Activated naive CD4-positive, alpha-beta T cell treated with anti-CD3 and anti-CD28 coated beads, Interleukin-2, amount 50 U/mL, for 24 hours (primary cell): ENCODE data around the gene DDAH2.

Experiments
- H3K27ac Mint-ChIP-seq: one replicate; pipeline ENCODE4 v1.8.0; 2021; ENCODE audit warnings: mild to moderate bottlenecking, mixed read lengths
- H3K27me3 Mint-ChIP-seq: one replicate; pipeline ENCODE4 v1.8.0; 2021; ENCODE audit warnings: mixed read lengths
- H3K36me3 Mint-ChIP-seq: one replicate; pipeline ENCODE4 v1.8.0; 2021; ENCODE audit warnings: mixed read lengths
- H3K4me1 Mint-ChIP-seq: one replicate; pipeline ENCODE4 v1.8.0; 2021; ENCODE audit warnings: mixed read lengths
- H3K4me3 Mint-ChIP-seq: one replicate; pipeline ENCODE4 v1.8.0; 2021; ENCODE audit warnings: mild to moderate bottlenecking, mixed read lengths
- H3K9me3 Mint-ChIP-seq: one replicate; pipeline ENCODE4 v1.8.0; 2021; ENCODE audit warnings: mixed read lengths

The DDAH2 gene, protein sequence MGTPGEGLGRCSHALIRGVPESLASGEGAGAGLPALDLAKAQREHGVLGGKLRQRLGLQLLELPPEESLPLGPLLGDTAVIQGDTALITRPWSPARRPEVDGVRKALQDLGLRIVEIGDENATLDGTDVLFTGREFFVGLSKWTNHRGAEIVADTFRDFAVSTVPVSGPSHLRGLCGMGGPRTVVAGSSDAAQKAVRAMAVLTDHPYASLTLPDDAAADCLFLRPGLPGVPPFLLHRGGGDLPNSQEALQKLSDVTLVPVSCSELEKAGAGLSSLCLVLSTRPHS

DNA sequence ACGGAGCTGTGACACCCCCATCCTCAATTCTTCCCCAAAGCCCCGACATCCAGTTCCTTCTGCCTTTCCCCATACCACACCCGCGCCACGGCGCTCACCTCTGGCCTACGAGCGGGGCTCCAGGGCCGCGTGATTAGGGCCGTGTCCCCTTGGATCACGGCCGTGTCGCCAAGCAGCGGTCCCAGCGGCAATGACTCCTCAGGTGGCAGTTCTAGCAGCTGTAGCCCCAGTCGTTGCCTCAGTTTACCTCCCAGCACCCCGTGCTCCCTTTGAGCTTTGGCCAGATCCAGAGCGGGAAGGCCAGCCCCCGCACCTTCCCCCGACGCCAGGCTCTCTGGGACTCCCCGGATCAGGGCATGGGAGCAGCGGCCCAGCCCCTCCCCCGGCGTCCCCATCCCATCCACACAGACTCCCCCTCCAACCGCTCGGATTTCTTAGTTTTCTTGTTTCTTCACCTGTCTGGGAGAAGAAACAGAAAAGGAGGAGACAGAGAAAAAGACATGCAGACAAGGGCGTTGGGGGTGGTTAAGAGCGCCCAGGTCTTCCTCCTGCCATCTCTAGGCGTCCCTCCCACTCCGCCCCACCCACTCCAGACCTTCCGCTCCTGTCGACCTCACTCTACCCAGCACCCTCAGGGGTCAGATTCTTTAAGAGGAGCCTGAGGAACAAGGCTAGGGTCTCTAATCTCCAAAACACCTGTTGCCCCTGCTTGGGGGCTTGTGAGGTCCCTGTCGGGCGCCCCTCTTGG, at the start of gene DDAH2:
DDAH2 (minus strand) TSS at position 533 of the 748 bp plus-strand sequence; CDS start at position 395, 138 bp downstream.
- H3K4me1 Mint-ChIP-seq = peaks cover 57% of the 10 kb centered on the region
- H3K36me3 Mint-ChIP-seq = peaks cover 7% of the 10 kb centered on the region
- no peaks in the 10 kb centered on the region for H3K27me3 Mint-ChIP-seq
- H3K4me3 Mint-ChIP-seq = peak within 1 kb of the TSS; percentile 93
- H3K9me3 Mint-ChIP-seq = no peaks in the 10 kb centered on the region
- H3K27ac Mint-ChIP-seq = no peak within 1 kb of the TSS

DNA sequence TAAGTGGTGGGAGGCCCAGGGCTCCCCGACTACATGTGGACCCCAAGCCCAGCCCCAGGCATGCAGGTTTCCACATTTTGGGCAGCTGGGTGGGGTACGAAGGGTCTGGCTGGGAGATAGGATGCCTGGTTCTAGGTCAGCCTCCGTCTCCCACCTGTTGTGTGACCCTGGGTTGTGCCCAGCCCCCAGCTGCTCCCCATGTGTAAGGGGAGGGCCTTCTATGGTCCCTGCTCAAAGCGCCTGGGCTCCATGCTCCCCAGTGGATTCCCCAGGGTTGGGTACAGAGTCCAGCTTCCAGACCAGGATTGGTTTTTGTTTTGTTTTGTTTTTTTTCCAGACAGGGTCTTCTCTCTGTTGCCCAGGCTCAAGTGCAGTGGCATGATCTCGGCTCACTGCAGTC, 49.1 kb upstream of the DDAH2 start:
- H3K27me3 Mint-ChIP-seq = no peaks in the 10 kb centered on the region
- H3K36me3 Mint-ChIP-seq = peaks cover 9% of the 10 kb centered on the region
- no peak overlapping the region for H3K27ac Mint-ChIP-seq
- peaks cover 29% of the 10 kb centered on the region for H3K4me1 Mint-ChIP-seq
- H3K9me3 Mint-ChIP-seq = no peaks in the 10 kb centered on the region
- no peak overlapping the region for H3K4me3 Mint-ChIP-seq

DNA sequence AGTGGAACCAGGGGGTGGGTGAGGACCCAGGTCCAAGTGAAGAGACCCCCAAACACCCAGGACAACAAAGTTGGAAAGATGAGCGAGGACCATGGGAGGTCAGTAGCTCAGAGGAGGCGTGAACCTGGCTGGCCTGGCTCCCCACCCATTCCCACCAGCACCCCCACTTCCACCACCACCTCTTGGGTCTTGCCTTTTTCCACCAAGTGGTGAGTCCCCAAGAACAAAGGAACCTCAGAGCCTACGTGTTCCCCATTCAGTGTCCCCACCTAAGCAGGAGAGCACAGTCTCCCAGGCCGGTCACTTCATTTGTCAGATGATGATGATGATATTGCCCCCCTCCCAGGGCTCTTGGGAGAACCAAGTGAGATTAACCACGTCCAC, 48.6 kb upstream of the DDAH2 start:
- Mint-ChIP-seq H3K4me1 (peaks cover 34% of the 10 kb centered on the region), H3K4me3 (no peak overlapping the region), H3K36me3 (peaks cover 6% of the 10 kb centered on the region)

DNA sequence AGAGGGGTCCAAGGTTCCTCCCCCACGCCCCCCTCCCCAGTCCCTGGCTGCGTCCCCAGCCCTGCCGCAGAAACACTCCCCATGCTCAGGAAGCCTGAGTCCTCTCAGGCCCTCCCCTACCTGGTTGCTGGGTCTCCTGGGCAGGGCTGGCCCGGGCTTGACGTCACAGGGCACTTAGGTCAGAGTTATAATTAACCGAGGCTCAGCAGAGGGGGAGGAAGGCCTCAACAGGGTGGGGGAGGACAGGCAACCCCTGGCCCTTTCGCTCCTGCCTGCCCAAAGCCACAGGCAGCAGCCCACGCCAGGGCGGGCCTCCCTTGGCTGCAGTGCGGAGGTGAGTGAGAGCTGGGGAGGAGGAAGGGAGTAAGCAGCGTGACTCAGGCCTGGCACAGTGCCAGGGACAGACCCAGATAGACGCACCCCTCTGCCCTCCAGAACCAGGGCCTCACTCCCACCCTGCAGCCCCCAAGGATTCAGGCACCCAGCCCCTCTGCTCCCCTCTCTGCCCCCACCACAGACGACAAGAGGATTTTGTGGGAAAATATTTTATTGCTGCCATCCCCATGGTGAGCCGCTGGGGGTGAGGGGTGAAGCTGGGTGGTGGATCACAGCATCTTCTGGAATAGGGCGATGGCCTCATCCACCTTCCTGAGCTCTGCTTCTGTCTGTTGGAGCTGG, 48.0 kb upstream of the DDAH2 start, which contains the start of gene VWA7:
VWA7 (minus strand) TSS at position 340 of the 678 bp plus-strand sequence. CDS start 549 bp downstream, outside the sequence.
- H3K27ac Mint-ChIP-seq = no peak within 1 kb of the TSS
- H3K9me3 Mint-ChIP-seq = no peaks in the 10 kb centered on the region
- peak within 1 kb of the TSS; percentile 19 for H3K4me3 Mint-ChIP-seq
- H3K36me3 Mint-ChIP-seq = peaks cover 4% of the 10 kb centered on the region
- H3K27me3 Mint-ChIP-seq = no peaks in the 10 kb centered on the region
- peaks cover 35% of the 10 kb centered on the region for H3K4me1 Mint-ChIP-seq

More for the DNA sequence above, 48.6 kb upstream of the DDAH2 start:
- H3K27me3 Mint-ChIP-seq = no peaks in the 10 kb centered on the region
- H3K9me3 Mint-ChIP-seq = no peaks in the 10 kb centered on the region
- no peak overlapping the region for H3K27ac Mint-ChIP-seq

DNA sequence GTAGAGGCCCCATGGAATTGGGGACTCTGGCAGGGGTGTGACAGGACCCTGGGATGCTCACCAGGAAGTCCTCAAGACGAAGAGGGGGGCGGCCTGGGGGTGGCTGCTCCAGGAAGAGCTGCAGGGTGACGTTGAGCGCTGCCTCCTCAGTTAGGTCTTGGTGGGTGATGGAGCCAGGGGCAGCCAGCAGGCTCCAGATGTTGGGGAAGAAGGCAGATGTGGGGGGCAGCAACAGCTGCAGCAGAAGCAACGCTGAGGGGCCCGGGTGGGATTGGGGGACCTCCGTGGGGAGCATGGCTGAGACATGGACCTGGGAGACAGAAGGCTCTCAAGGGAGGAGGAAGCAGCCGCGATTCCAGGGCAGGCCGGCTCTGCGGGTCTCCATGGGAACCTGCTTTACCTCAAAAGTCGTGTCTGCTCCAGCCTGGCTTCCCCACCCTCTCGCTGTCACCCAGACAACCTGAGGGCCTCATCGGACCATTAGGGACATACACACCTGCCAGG, 47.4 kb upstream of the DDAH2 start:
- Mint-ChIP-seq H3K9me3 (no peaks in the 10 kb centered on the region), H3K27ac (no peak overlapping the region), H3K4me3 (no peak overlapping the region), H3K27me3 (no peaks in the 10 kb centered on the region), H3K36me3 (peaks cover 4% of the 10 kb centered on the region), H3K4me1 (peaks cover 36% of the 10 kb centered on the region)

DNA sequence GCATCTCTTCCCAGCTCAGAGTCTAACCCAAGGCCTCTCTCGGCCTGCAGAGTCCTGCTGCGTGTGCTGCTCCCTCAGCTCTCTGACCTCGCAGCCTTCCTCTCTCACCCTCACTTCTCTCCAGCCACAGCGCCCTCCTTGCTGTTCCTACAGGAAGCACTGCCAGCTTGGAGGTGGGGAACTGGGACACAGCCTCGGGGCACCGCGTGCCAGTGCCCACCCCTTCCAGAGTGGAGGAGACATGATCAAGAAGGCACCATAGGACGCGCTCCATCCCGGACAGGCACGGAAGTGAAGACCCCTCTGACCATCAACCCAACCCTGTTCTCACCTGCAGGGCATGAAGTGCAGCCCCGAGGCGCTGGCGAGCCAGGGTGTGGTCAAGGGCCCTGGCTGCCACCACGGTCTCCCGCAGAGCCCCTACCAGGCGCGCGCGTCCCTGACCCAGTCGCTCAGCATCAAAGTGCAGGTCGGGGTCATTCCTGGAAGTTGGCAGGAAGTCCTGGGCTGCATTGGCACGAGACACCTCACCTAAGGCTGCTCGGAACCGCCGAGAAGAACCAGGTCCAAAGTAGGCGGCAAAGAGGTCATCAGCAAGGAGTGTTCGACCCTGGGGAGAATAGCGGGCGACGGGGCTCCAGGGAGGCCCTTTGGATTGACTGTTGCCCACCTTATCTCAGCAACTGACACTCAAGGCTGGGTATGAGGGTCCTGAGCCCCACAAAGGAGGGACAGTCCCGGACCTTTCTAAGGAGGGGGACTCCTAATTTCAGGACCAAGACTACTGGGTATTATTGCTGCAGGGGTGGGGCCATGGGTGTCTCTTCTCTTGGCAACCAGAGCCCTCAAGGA, 46.8 kb upstream of the DDAH2 start:
- H3K4me1 Mint-ChIP-seq = peaks cover 42% of the 10 kb centered on the region
- no peak overlapping the region for H3K4me3 Mint-ChIP-seq
- H3K27ac Mint-ChIP-seq = no peak overlapping the region

DNA sequence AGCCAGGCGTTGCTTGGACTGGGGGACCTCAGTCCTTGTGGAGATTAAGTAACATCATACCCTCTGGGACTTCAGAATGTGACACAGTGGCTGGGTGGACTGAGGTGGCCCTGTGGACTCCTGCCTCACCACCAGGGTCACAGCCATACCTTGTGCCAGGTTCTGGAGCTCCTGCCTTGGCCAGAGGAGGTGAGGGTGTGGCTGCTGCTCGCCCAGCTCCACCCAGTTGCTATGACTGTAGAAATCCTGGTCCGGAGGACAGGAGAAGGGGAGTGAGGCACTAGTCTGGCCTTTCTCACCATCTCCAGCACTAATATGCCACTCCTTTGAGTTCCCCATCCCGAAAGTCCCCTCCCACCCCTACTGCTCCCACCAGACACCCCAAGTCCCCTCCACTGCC, 46.1 kb upstream of the DDAH2 start:
- Mint-ChIP-seq H3K4me1 (peaks cover 42% of the 10 kb centered on the region), H3K9me3 (no peaks in the 10 kb centered on the region), H3K36me3 (no peaks in the 10 kb centered on the region), H3K4me3 (no peak overlapping the region), H3K27me3 (no peaks in the 10 kb centered on the region), H3K27ac (no peak overlapping the region)

More for the DNA sequence above, 46.8 kb upstream of the DDAH2 start:
- Mint-ChIP-seq H3K9me3 (no peaks in the 10 kb centered on the region), H3K36me3 (peaks cover 1% of the 10 kb centered on the region), H3K27me3 (no peaks in the 10 kb centered on the region)

DNA sequence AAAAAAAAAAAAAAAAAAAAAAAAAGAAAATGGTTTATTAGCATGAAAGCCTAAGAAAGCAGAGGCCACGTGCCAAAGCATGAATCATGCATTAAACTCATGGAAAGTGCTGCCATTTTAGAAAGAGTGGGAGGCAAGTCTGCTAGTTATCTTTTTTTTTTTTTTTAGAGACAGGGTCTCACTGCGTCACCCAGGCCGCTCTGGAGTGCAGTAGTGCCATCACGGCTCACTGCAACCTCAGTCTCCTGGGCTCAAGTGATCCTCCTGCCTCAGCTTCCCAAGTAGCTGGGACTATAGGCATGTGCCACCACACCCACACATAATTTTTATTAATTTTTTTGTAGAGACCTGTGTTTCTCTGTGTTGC, 42.9 kb upstream of the DDAH2 start:
- H3K27me3 Mint-ChIP-seq = no peaks in the 10 kb centered on the region
- peak overlapping the region; percentile 11 for H3K4me3 Mint-ChIP-seq
- no peak overlapping the region for H3K27ac Mint-ChIP-seq
- no peaks in the 10 kb centered on the region for H3K36me3 Mint-ChIP-seq
- H3K4me1 Mint-ChIP-seq = peaks cover 39% of the 10 kb centered on the region
- H3K9me3 Mint-ChIP-seq = no peaks in the 10 kb centered on the region

DNA sequence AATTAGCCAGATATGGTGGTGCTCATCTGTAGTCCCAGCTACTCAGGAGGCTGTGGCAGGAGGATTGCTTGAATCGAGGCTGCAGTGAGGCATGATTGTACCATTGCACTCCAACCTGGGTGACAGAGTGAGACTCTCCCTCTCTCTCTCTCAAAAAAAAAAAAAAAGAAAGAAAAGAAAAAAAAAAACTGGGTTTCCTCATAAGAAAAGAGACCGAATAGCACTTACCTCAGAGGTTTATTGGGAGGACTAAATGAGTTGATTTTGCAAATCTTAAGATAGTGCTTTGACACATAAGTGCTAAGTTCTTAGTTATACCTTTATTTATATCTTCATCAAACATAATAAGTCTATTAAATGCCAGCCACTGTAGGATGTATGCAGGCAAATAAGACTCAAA, 41.8 kb upstream of the DDAH2 start:
- Mint-ChIP-seq H3K27me3 (no peaks in the 10 kb centered on the region), H3K27ac (peak overlapping the region; percentile 51), H3K36me3 (no peaks in the 10 kb centered on the region), H3K4me3 (no peak overlapping the region), H3K9me3 (no peaks in the 10 kb centered on the region), H3K4me1 (peaks cover 28% of the 10 kb centered on the region)

DNA sequence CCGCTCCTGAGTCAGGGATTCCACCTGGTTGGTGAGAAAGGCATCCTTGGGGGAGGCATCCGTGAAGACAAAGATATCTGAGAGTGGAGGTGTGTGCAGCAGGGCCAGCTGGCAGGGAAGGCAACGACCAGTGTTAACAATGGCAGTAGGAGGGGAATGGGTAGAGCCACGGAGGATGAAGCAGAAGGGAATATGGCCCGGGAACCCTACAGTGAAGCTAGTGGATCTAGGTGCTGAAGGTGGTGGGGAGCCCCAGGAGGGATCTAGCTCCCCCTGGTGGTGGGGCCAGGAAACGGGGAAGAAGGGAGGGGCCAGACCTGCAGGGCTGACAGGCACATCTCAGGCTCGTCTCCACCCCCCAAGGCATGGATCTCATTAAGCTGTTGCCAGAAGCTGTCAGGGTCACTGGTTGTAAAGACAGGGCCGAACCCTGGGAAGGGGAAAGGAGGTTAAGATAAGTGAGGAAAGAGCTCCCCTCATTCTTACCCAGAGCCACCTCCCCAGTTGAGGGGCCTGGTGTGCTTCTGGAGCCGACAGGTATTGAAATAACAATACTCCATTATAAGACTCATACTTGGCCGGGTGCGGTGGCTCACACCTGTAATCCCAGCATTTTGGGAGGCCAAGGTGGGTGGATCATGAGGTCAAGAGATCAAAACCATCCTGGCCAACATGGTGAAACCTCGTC, 40.7 kb upstream of the DDAH2 start:
- no peaks in the 10 kb centered on the region for H3K36me3 Mint-ChIP-seq
- H3K4me3 Mint-ChIP-seq = peak overlapping the region; percentile 23
- no peaks in the 10 kb centered on the region for H3K9me3 Mint-ChIP-seq
- H3K4me1 Mint-ChIP-seq = peaks cover 22% of the 10 kb centered on the region
- no peaks in the 10 kb centered on the region for H3K27me3 Mint-ChIP-seq
- H3K27ac Mint-ChIP-seq = no peak overlapping the region

DNA sequence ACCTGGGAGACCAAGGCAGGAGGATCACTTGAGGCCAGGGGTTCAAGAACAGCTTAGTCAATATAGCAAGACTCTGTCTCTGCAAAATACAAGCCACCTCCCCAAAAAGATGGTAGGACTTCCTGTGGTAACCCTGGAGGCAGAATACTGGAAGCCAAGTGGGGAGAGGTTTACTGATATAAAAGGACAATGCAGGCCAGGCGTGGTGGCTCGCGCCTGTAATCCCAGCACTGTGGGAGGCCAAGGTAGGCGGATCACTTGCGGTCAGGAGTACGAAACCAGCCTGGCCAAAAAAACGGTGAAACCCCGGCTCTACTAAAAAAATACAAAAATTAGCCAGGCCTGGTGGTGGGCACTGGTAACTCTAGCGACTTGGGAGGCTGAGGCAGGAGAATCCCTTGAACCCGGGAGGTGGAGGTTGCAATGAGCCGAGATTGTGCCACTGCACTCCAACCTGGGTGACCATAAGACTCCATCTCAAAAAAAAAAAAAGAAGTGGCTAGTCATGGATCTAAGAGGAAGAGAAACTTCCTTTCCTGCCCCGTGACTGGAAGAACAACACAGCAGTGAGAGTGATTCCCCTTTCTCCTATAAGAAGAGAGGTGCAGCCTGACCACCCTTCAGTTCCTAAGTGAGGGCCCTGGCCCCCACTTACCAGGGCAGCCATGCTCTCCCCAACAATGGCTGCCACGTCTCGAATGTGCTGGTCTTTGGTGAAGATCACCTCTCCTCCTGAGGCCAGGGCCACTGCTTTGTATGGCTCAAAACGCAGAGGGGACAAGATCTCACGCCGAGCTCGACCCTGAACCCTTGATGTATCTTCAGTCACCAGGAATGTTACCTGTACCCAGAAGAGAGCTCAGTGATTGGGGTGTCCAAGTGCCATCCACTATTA, 39.5 kb upstream of the DDAH2 start:
- Mint-ChIP-seq H3K4me3 (no peak overlapping the region), H3K9me3 (no peaks in the 10 kb centered on the region), H3K36me3 (no peaks in the 10 kb centered on the region), H3K4me1 (peaks cover 23% of the 10 kb centered on the region), H3K27ac (no peak overlapping the region), H3K27me3 (no peaks in the 10 kb centered on the region)

DNA sequence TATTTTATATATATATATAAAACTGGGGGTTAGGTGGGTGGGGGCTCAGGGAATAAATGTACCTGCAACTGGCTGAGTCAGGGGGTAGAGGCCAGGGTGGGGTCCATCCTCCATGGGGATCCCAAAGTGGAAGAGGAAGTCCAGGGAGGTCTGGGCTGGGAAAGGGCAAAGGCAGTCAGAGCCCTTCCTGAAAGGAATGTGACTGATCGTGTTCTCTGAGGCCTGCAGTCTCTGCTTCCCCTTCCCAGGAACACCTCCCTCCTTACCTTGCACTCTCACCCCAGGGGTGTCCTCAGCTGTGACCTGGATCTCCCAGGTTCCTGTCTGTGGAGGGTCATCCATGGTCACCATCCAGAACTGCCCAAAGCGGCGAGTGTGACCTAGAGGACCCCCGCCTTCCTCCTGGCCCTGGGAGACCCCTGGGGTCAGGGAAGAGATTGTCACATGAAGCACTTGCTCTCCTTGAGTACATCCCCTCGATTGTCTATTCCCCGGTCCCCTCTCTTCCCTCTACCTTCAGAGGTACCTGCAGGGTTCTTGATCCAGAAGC, 38.1 kb upstream of the DDAH2 start:
- H3K4me1 Mint-ChIP-seq = peaks cover 17% of the 10 kb centered on the region
- peaks cover 2% of the 10 kb centered on the region for H3K36me3 Mint-ChIP-seq
- H3K4me3 Mint-ChIP-seq = no peak overlapping the region
- no peak overlapping the region for H3K27ac Mint-ChIP-seq
- no peaks in the 10 kb centered on the region for H3K9me3 Mint-ChIP-seq
- H3K27me3 Mint-ChIP-seq = no peaks in the 10 kb centered on the region

DNA sequence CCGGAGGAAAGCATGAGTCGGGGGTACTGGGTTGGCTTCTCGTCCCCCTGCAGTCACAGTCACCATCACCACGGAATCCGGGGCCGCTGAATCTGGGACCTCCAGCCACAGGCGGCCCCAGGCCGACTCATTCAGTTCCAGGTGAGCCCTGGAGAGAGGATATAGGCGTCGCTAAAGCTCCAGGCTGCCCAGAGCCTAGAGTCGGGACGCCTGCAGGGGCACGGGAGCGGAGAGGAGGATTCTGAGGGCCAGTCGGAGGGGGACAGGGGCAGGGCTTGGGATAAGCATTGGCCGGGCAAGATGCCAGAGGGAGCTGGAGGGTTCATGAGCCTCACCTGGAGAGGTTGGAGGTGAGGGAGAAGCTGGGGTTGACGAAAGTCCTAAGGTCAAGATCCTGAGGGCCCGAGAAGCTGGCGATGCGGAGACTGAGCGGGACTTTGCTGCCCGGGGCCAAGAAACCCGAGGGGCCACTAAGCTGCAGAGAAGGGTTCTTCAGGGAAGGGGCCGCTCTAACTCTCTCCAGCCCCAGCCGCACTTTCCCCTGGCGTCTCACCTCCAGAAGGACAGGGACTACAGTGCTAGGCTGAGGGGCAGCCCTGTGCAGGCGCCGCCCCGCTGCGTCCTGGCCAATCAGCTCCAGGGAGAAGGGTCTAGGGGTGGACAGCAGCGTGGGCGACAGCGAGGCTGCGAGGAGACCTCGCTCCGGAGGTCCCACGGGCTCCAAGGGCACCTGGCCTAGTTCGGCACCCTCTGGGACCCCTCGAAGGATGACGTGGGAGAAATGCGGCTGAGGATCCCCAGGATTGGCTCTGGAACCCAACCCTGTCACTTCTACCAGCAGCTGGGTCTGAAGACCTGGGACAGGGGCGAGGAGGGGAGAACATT, 37.1 kb upstream of the DDAH2 start:
- no peaks in the 10 kb centered on the region for H3K27me3 Mint-ChIP-seq
- H3K27ac Mint-ChIP-seq = no peak overlapping the region
- H3K36me3 Mint-ChIP-seq = peaks cover 5% of the 10 kb centered on the region
- H3K4me1 Mint-ChIP-seq = peaks cover 12% of the 10 kb centered on the region
- H3K4me3 Mint-ChIP-seq = no peak overlapping the region
- no peaks in the 10 kb centered on the region for H3K9me3 Mint-ChIP-seq
